OCI-LY7 (cell line): ENCODE measurements around the gene DHRS7. TPM values are rescaled to one million over a fixed set of nuclear protein-coding genes. Genes with fewer than 3 reads are reported as not detected.
"Not testable (repeated sequence)": the region's sequence is repeated elsewhere in the genome, so short reads cannot be mapped to it uniquely, and the experiment has no call there.

ENCODE experiments used
- BruUV-seq: library from RNA; stranded (reverse); fragments of 400-500 nt; replicated peaks from 2 replicates; lab custom pipeline; 2021; lab: Mats Ljungman, UMichigan
- CTCF ChIA-PET: fragments of 300-600 bp; sonication (Branson Sonifier 250); formaldehyde crosslinking; loops from one replicate; lab custom pipeline; 2022; ENCODE audit warnings: antibody characterized with exemption; ENCODE audit not compliant: unreplicated experiment; lab: Charles Lee
- POLR2A ChIA-PET: fragments of 300-600 bp; sonication (Branson Sonifier 250); formaldehyde crosslinking; loops from one replicate; lab custom pipeline; 2022; ENCODE audit warnings: antibody characterized with exemption; lab: Charles Lee
- DNase-seq: peaks from one replicate; pipeline ENCODE4 v3.0.0-alpha.2; 2015; ENCODE audit warnings: low spot score
- H2AFZ ChIP-seq: fragments of 200-600 bp; sonication (generic), shearing (Covaris generic); 2 replicates; pipeline ENCODE4 v1.6.1; 2014; ENCODE audit warnings: mild to moderate bottlenecking, antibody characterized with exemption, low read length, moderate library complexity
- H3K27ac ChIP-seq: fragments of 200-600 bp; sonication (generic); 2 replicates; pipeline ENCODE4 v1.5.1; 2014; ENCODE audit warnings: mixed run types, low read depth, mild to moderate bottlenecking, moderate library complexity, low read length, inconsistent platforms; ENCODE audit not compliant: poor library complexity, severe bottlenecking
- H3K36me3 ChIP-seq: fragments of 200-600 bp; sonication (generic); 2 replicates; pipeline ENCODE4 v1.6.1; 2014; ENCODE audit warnings: mild to moderate bottlenecking, antibody characterized with exemption, low read length, moderate library complexity, mixed read lengths; ENCODE audit not compliant: insufficient read depth
- H3K4me1 ChIP-seq: fragments of 200-600 bp; sonication (generic); 2 replicates; pipeline ENCODE4 v1.5.1; 2014; ENCODE audit warnings: mild to moderate bottlenecking, low read length; ENCODE audit not compliant: insufficient read depth, poor library complexity, severe bottlenecking
- H3K4me2 ChIP-seq: fragments of 200-600 bp; sonication (generic); 2 replicates; pipeline ENCODE4 v1.6.1; 2014; ENCODE audit warnings: mild to moderate bottlenecking, low read length
- H3K4me3 ChIP-seq: fragments of 200-600 bp; sonication (generic); 2 replicates; pipeline ENCODE4 v1.5.1; 2014; ENCODE audit warnings: mild to moderate bottlenecking, low read depth, low read length; ENCODE audit not compliant: poor library complexity, severe bottlenecking
- H3K79me2 ChIP-seq: fragments of 200-600 bp; sonication (generic); 2 replicates; pipeline ENCODE4 v1.6.1; 2016; ENCODE audit warnings: low read depth, mild to moderate bottlenecking, low read length, moderate library complexity, mixed read lengths; ENCODE audit not compliant: insufficient read depth
- H3K9me2 ChIP-seq: fragments of 200-600 bp; sonication (generic); 2 replicates; pipeline ENCODE4 v1.6.1; 2016; ENCODE audit warnings: mild to moderate bottlenecking, low read length, mixed read lengths; ENCODE audit not compliant: insufficient read depth
- H3K9me3 ChIP-seq: fragments of 200-600 bp; sonication (generic); 2 replicates; pipeline ENCODE4 v1.6.1; 2014; ENCODE audit warnings: mild to moderate bottlenecking, mixed run types, low read length, mixed read lengths
- H4K20me1 ChIP-seq: fragments of 200-600 bp; sonication (generic); 2 replicates; pipeline ENCODE4 v1.6.1; 2014; ENCODE audit warnings: mild to moderate bottlenecking, antibody characterized with exemption, low read length, moderate library complexity, mixed read lengths; ENCODE audit not compliant: insufficient read depth
- EZH2phosphoT487 ChIP-seq: fragments of 200-600 bp; sonication (generic); IDR thresholded peaks from 2 replicates; pipeline ENCODE4 v1.6.1; 2018; ENCODE audit warnings: low read depth, borderline replicate concordance, mild to moderate bottlenecking, mixed run types, antibody characterized with exemption, low read length, moderate library complexity, mixed read lengths
- intact Hi-C: fragments of 100-400 bp; cut with micrococcal nuclease; formaldehyde crosslinking; loops from one replicate; pipeline ENCODE4 v1.10.0; 2022; ENCODE audit not compliant: unreplicated experiment
- total RNA-seq, 2 experiments: library from RNA; depleted of rRNA in 1 of 2; stranded (reverse); fragments of >200 nt in 1 of 2; shearing (Covaris generic) in 1 of 2; gene quantifications; 2 replicates each; pipeline ENCODE4 v1.2.3, GENCODE V29; 2014 to 2022
- TF ChIP-seq, protein P1 (sequence below): fragments of 200-600 bp; sonication (generic); conservative IDR thresholded peaks from 2 replicates; pipeline ENCODE4 v1.5.1; 2014; ENCODE audit warnings: mild to moderate bottlenecking, antibody characterized with exemption, low read length, moderate library complexity, mixed read lengths

DHRS7 gene
- total RNA-seq, 2 experiments from 2014 or later: 31.1 to 32.7 TPM

DNA sequence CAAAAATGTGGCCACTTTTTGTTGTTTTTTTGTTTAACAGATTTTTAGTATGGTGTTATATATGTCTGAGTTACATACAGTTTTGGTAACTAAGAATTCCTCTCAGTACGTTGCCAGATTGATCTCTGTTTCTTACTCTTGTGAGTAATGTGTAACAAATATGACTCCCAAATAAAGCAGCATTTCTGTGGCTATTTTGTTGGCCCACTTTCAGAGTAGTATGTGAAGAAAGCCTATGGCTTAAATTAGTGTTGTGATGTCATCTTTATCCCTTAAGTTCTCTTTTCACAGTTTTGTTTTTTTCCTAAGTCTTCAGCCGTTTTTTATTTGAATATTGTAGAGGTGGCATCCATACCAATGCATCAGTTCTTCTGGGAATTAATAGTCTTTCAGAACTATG, 62.8 kb downstream of the DHRS7 start:
- H3K4me2 ChIP-seq: no peak overlapping the region
- H3K4me1 ChIP-seq: no peaks in the 10 kb centered on the region
- peaks cover 83% of the 10 kb centered on the region for H3K79me2 ChIP-seq
- H2AFZ ChIP-seq: no peak overlapping the region
- no TSS peak for BruUV-seq
- TF ChIP-seq, protein P1, sequence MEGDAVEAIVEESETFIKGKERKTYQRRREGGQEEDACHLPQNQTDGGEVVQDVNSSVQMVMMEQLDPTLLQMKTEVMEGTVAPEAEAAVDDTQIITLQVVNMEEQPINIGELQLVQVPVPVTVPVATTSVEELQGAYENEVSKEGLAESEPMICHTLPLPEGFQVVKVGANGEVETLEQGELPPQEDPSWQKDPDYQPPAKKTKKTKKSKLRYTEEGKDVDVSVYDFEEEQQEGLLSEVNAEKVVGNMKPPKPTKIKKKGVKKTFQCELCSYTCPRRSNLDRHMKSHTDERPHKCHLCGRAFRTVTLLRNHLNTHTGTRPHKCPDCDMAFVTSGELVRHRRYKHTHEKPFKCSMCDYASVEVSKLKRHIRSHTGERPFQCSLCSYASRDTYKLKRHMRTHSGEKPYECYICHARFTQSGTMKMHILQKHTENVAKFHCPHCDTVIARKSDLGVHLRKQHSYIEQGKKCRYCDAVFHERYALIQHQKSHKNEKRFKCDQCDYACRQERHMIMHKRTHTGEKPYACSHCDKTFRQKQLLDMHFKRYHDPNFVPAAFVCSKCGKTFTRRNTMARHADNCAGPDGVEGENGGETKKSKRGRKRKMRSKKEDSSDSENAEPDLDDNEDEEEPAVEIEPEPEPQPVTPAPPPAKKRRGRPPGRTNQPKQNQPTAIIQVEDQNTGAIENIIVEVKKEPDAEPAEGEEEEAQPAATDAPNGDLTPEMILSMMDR: no peak
- no peak for TF ChIP-seq EZH2phosphoT487
- intact Hi-C loops: loop anchor here (5.0 kb wide), 1 partner anchor 45 kb away; no protein-coding TSS in a partner anchor
- H3K4me3 ChIP-seq: no peak overlapping the region
- no peaks in the 10 kb centered on the region for H4K20me1 ChIP-seq
- ChIA-PET POLR2A (interaction anchor here (1.2 kb wide), 1 partner anchor 10 kb away, joined by 4 read pairs; the partner anchor contains the start of gene PCNX4), CTCF (no interaction called here)
- no peak for DNase-seq
- peaks cover 73% of the 10 kb centered on the region for H3K36me3 ChIP-seq
- H3K9me2 ChIP-seq: no peaks in the 10 kb centered on the region
- peaks cover 7% of the 10 kb centered on the region; the same call in 1 of the 2 replicates for H3K9me3 ChIP-seq
- no peak overlapping the region for H3K27ac ChIP-seq

- no peaks in the 10 kb centered on the region for H4K20me1 ChIP-seq
- H2AFZ ChIP-seq: no peak overlapping the region
- no peaks in the 10 kb centered on the region for H3K9me2 ChIP-seq
- no TSS peak for BruUV-seq
- no peak for DNase-seq
- ChIA-PET POLR2A (interaction anchor here (0.6 to 1.2 kb wide), 5 partner anchors 9 to 139 kb away, joined by 3 to 5 read pairs (median 4); partner anchors contain the start of gene PCNX4), CTCF (no interaction called here)
- H3K4me2 ChIP-seq: no peak overlapping the region
- H3K36me3 ChIP-seq: peaks cover 78% of the 10 kb centered on the region
- no peak for TF ChIP-seq EZH2phosphoT487
- TF ChIP-seq, protein P1: no peak
- H3K4me1 ChIP-seq: no peaks in the 10 kb centered on the region
- H3K9me3 ChIP-seq: peaks cover 7% of the 10 kb centered on the region; the same call in 1 of the 2 replicates
- peaks cover 89% of the 10 kb centered on the region for H3K79me2 ChIP-seq
- no peak overlapping the region for H3K27ac ChIP-seq
- no peak overlapping the region for H3K4me3 ChIP-seq
- intact Hi-C loops: loop anchor here (5.0 kb wide), 1 partner anchor 46 kb away; no protein-coding TSS in a partner anchor
Measured at GRCh38 chr14:60101786-60102185, 63.4 kb downstream of the DHRS7 start.

GRCh38 chr14:60099855-60100254, 65.3 kb downstream of the DHRS7 start:
- CTCF ChIA-PET, H2AFZ ChIP-seq, DNase-seq, H3K27ac ChIP-seq, BruUV-seq, H3K4me2 ChIP-seq, H4K20me1 ChIP-seq, H3K9me3 ChIP-seq, H3K4me3 ChIP-seq, H3K9me2 ChIP-seq: not testable (repeated sequence)
- H3K79me2 ChIP-seq: peaks cover 89% of the 10 kb centered on the region
- H3K4me1 ChIP-seq: peaks cover 10% of the 10 kb centered on the region
- POLR2A ChIA-PET: interaction anchor here (0.7 kb wide), 1 partner anchor 1080 kb away, joined by 3 read pairs; no protein-coding TSS in a partner anchor
- intact Hi-C loops: loop anchor here (5.0 kb wide), 1 partner anchor 47 kb away; no protein-coding TSS in a partner anchor
- peaks cover 77% of the 10 kb centered on the region for H3K36me3 ChIP-seq
